NB4 (cell line): Measurements from ENCODE around the gene EPHA4.

Experiments used
- CTCF ChIP-seq: IDR thresholded peaks from one replicate; pipeline ENCODE4 v1.5.1; 2012; ENCODE audit warnings: low read depth, low read length
- MYC ChIP-seq: IDR thresholded peaks from 2 replicates; pipeline ENCODE4 v1.6.1; 2011; ENCODE audit warnings: low read depth, low read length
- POLR2A ChIP-seq: IDR thresholded peaks from 2 replicates; pipeline ENCODE4 v1.6.1; 2011; ENCODE audit warnings: mild to moderate bottlenecking; ENCODE audit not compliant: insufficient read length; ENCODE audit errors: extremely low read depth

GRCh38 chr2:221397187-221397586, 174.9 kb downstream of the EPHA4 start:
- TF ChIP-seq POLR2A (no peak), CTCF (no peak), MYC (no peak)
